ENCODE measurements around the gene TLE4. TPM values are rescaled to one million over a fixed set of nuclear protein-coding genes. Genes with fewer than 3 reads are reported as not detected.

The TLE4 gene
- total RNA-seq, 3 donors from 2014 or later = 13.4 to 18.9 (median 14.1) TPM

DNA sequence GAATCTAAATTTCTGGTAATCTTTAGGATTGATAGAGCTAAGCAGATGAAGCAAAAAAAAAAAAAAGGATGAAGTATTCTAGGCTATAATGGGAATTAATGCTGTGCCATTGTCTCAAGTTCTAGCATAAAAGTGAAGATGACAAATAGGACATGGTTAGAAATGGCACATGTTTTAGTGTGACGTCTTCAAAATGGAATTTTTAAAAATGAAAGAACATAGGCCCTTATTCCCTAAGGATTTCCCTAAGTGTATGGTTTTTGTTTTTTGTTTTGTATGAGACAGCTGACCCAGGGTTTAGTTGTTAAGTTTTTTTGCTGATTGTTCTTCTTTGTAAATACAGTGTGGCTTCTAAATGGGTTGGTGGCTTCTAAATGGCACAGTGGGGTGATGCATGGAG, 7.1 kb downstream of the TLE4 start:
- H3K27me3 Mint-ChIP-seq (ENCODE audit: low read depth) = no peaks in the 10 kb centered on the region
- ATAC-seq = no peak
- no peak overlapping the region for H3K4me3 Mint-ChIP-seq
- no peaks in the 10 kb centered on the region for H3K9me3 Mint-ChIP-seq
- peaks cover 91% of the 10 kb centered on the region for H3K4me1 Mint-ChIP-seq (ENCODE audit: low read depth)
- no peak for DNase-seq
- peaks cover 4% of the 10 kb centered on the region for H3K36me3 Mint-ChIP-seq (ENCODE audit: insufficient read depth)

DNA sequence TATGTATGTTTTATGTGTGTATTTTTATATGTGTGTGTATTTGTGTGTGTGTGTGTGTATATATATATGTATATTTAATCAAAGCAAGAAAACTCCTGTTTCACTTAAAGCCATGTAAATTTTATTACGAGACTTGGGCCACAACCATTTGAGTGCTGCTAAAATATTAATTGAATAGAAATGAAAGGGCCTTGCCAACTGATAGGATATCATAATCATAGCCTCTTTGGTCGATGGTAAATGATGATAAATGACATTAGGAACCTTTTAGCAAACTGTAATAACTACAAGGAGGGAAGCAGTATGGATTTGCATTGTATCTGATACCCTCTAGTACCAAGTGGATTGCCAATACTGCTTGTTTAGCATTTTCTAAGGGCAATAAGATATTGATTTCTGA, 7.9 kb downstream of the TLE4 start:
- ATAC-seq (no peak), DNase-seq (no peak)
- Mint-ChIP-seq H3K9me3 (no peaks in the 10 kb centered on the region), H3K27me3 (ENCODE audit: low read depth) (no peaks in the 10 kb centered on the region), H3K36me3 (ENCODE audit: insufficient read depth) (peaks cover 4% of the 10 kb centered on the region), H3K4me1 (ENCODE audit: low read depth) (peaks cover 91% of the 10 kb centered on the region), H3K4me3 (no peak overlapping the region)

DNA sequence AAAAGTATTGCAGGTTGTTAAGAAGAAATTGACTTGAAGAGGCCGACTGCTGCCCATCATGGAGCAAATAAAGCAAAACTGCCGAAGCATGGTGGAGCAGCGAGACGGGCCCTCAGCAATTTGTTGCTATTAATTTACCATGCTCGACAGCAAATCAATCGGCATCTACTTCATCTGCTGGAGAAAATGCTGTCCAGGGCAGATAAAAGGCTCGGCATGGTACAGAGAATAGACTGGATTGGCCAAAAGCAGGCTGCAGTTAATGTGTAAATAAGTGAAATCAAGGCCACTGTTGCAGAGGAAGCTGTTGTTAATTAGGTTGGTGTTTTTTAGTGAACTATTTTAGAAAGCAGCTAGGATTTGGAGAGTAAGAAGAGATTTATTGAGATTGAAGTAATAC, 8.3 kb downstream of the TLE4 start:
- DNase-seq = no peak
- H3K9me3 Mint-ChIP-seq = no peaks in the 10 kb centered on the region
- no peak overlapping the region for H3K4me3 Mint-ChIP-seq
- no peak for ATAC-seq
- H3K27me3 Mint-ChIP-seq (ENCODE audit: low read depth) = no peaks in the 10 kb centered on the region
- peaks cover 4% of the 10 kb centered on the region for H3K36me3 Mint-ChIP-seq (ENCODE audit: insufficient read depth)
- peaks cover 92% of the 10 kb centered on the region for H3K4me1 Mint-ChIP-seq (ENCODE audit: low read depth)

DNA sequence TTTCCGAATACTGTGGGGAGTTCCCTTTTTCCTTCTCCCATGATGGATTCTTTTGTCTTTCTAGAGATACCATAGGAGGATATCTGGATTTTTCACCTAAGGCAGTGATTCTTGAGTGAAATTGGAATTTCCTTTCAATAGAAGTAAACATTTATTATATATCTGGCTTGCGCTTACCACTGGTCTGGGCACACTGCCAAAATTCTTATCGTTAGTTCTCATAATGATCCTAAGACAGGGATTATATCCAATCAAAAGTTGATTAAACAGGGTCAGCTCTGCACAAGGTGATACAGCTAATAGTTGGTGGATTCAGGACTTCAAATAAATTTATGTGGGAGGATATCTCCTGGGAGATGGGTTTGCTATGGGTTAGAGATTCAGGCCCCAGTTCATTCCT, 9.6 kb downstream of the TLE4 start:
- no peaks in the 10 kb centered on the region for H3K27me3 Mint-ChIP-seq (ENCODE audit: low read depth)
- ATAC-seq = peak in 1 of 2 donors; percentile 1

DNA sequence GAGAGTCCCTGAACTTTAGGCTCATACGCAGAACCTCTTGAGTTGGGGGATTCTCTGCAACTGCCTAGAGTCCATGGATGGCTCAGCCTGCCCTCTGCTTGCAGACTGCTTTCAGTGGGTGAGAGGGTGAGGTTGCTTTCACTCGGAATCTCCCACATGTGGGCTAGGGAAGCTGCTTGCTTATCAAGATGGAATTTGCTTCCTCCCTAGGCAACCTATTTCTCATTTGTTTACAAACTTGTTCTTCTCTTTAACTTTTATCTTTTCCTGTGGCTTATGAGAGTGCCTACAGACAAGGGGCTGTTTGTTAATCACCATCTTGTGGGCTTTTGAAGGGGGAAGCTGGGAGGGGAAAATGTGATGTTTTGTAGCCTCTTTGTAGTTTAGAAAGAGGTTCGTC, 10.0 kb downstream of the TLE4 start:
- H3K4me3 Mint-ChIP-seq = peak overlapping the region; percentile 62
- H3K9me3 Mint-ChIP-seq = no peaks in the 10 kb centered on the region
- H3K36me3 Mint-ChIP-seq (ENCODE audit: insufficient read depth) = peaks cover 5% of the 10 kb centered on the region
- peaks cover 84% of the 10 kb centered on the region for H3K4me1 Mint-ChIP-seq (ENCODE audit: low read depth)
- ATAC-seq = peak; percentile 72 to 79
- no peaks in the 10 kb centered on the region for H3K27me3 Mint-ChIP-seq (ENCODE audit: low read depth)
- no peak for DNase-seq

More for the DNA sequence above, 9.6 kb downstream of the TLE4 start:
- DNase-seq = no peak
- Mint-ChIP-seq H3K4me1 (ENCODE audit: low read depth) (peaks cover 87% of the 10 kb centered on the region), H3K9me3 (no peaks in the 10 kb centered on the region), H3K36me3 (ENCODE audit: insufficient read depth) (peaks cover 5% of the 10 kb centered on the region), H3K4me3 (peak overlapping the region; percentile 62)

DNA sequence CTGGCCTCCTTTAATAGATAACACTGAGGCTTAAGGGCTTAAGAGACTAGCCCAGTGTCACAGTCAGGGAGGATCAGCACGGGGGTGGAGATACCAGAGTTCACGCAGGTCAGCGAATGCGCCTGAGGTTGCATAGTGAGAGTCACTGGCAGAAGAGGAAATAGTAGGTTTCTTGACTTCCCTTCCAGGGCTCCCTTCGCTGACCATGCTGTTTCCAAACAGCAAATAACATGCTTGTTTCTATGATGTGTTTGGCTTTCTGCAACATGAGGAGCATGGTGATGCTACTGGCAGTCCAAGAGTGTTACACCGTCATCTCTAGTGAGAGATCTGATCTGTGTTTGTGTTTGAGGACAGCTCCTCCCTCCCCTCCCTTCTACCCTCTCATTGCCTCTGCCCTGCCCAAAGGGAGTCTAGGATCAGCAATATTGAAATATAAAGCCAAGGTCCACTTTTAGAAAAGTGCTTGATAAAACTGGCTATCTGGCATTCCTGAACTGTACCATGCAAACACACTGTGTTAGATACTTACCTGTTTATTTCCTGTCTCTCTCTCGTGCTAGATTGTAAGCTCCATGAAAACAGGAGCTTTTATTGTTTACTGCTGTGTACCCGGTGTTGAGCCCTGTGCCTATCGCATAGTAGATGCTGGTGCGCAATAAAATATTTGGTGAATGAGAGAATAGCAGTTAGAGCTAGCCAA, 12.3 kb downstream of the TLE4 start:
- Mint-ChIP-seq H3K9me3 (no peaks in the 10 kb centered on the region), H3K4me1 (ENCODE audit: low read depth) (peaks cover 76% of the 10 kb centered on the region), H3K4me3 (peak overlapping the region; percentile 3), H3K27me3 (ENCODE audit: low read depth) (no peaks in the 10 kb centered on the region), H3K36me3 (ENCODE audit: insufficient read depth) (peaks cover 15% of the 10 kb centered on the region)
- ATAC-seq = peak; percentile 55 to 57
- DNase-seq = no peak

DNA sequence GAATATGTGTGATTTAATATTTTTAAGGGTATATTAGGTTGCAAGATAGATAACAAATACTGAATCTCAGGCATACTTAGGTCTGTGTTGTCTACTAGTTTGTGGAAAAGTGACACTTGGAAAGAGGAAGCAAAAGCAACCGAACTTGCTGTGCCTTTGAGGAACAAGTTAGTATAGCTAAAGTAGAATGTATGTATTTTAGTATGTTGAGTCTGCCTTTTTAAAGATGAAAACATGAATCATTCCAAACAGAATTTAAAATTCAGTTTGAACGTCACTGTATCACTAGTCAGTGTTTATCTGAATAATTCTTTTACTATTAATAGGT, 12.9 kb downstream of the TLE4 start:
- peak overlapping the region; percentile 3 for H3K4me3 Mint-ChIP-seq
- H3K27me3 Mint-ChIP-seq (ENCODE audit: low read depth) = no peaks in the 10 kb centered on the region
- H3K9me3 Mint-ChIP-seq = no peaks in the 10 kb centered on the region
- H3K4me1 Mint-ChIP-seq (ENCODE audit: low read depth) = peaks cover 73% of the 10 kb centered on the region
- peaks cover 13% of the 10 kb centered on the region for H3K36me3 Mint-ChIP-seq (ENCODE audit: insufficient read depth)
- ATAC-seq (no peak), DNase-seq (no peak)

DNA sequence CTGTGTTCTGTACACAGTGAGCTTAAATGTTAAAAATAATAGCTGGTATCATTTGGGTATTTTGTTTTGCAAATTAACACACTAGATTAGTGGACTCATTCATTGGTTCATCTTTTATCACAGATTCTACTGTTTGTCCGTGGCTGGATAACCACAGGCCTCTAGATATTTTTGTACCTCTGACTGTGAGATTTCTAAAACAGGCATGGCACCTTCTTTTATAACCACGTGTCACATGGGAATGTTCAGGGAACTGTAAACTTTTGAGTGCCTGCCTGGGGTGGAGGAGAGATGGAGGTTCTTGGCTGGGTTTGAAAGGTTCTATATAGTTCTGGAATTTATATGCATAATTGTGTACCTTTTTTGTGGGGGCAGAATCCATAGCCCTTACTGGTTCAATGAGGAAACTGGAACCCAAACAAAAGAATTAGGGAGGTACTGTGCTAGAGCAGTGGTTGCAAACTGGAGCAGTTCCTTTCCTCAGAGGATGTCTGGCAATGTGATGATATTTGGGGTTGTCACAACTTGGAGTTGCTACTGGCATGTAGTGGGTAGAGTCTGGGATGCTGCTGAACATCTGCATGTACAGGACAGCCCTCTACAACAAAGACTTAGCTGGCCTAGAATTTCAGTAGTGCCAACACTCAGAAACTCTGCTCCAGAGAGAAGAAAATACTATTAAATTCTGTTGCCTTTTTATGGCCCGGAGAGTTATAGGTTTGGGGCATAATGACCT, 16.9 kb downstream of the TLE4 start:
- Mint-ChIP-seq H3K36me3 (ENCODE audit: insufficient read depth) (peaks cover 13% of the 10 kb centered on the region), H3K9me3 (no peaks in the 10 kb centered on the region), H3K4me3 (no peak overlapping the region), H3K4me1 (ENCODE audit: low read depth) (peaks cover 65% of the 10 kb centered on the region), H3K27me3 (ENCODE audit: low read depth) (no peaks in the 10 kb centered on the region)
- no peak for DNase-seq
- no peak for ATAC-seq

DNA sequence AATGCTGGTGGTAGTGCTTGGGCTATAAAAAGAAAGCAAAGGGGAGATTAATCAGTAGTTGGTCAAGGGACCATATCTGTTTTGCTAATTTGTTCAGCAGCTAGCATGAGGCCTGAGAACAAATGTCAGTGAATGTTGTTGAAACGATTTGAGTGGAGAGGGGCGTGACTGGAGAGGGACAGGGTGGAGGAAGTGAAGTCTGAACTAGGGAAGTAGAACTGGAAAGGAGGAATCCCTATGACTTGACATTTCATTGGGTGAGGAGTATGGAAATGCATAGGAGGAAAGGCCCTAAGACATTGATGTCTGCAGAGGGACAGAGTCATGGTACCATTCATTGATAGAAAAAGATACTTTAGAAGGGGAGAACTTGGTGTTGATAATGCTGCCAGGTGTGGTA, 19.7 kb downstream of the TLE4 start:
- H3K36me3 Mint-ChIP-seq (ENCODE audit: insufficient read depth) = peaks cover 11% of the 10 kb centered on the region
- DNase-seq = no peak
- no peak overlapping the region for H3K4me3 Mint-ChIP-seq
- peaks cover 61% of the 10 kb centered on the region for H3K4me1 Mint-ChIP-seq (ENCODE audit: low read depth)
- ATAC-seq = no peak
- no peaks in the 10 kb centered on the region for H3K27me3 Mint-ChIP-seq (ENCODE audit: low read depth)
- no peaks in the 10 kb centered on the region for H3K9me3 Mint-ChIP-seq

DNA sequence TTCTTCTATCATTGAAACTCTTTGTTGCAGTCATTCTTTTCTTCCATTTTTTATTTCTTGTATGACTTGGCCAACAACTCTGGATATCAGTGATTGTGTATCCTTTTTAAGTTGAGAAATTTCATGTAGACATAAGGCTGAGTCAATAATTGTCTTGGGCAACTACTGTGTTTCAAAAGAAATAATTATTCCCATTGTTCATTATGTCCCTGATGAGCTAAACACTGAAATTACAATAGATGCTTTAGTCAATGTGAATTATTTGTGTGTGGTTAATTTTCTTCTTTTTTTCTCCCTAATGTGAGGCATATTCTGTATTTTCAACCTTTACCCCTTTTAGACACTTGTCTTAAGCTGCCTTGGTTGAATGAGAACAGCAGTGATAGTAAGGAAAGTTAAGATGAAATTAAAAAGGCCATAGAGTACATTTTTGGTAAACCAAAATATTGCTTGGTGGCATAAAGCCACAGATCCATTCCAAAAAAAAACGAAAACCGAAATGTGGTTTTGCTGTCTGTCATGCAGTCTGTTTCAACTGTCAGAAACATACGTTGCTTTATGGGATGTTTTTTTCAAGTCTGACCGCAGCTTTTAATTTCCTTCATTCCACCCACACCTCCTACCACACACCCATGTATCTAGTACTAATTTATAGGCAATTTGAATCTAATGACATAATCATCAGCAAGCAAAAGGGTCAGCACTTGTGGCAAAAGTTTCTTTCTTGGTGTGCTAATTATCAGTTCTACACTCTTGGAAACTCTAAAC, 21.1 kb downstream of the TLE4 start:
- Mint-ChIP-seq H3K9me3 (no peaks in the 10 kb centered on the region), H3K4me1 (ENCODE audit: low read depth) (peaks cover 63% of the 10 kb centered on the region), H3K4me3 (peak overlapping the region; percentile 51), H3K36me3 (ENCODE audit: insufficient read depth) (peaks cover 6% of the 10 kb centered on the region), H3K27me3 (ENCODE audit: low read depth) (no peaks in the 10 kb centered on the region)
- DNase-seq (no peak), ATAC-seq (peak; percentile 70 to 82)

DNA sequence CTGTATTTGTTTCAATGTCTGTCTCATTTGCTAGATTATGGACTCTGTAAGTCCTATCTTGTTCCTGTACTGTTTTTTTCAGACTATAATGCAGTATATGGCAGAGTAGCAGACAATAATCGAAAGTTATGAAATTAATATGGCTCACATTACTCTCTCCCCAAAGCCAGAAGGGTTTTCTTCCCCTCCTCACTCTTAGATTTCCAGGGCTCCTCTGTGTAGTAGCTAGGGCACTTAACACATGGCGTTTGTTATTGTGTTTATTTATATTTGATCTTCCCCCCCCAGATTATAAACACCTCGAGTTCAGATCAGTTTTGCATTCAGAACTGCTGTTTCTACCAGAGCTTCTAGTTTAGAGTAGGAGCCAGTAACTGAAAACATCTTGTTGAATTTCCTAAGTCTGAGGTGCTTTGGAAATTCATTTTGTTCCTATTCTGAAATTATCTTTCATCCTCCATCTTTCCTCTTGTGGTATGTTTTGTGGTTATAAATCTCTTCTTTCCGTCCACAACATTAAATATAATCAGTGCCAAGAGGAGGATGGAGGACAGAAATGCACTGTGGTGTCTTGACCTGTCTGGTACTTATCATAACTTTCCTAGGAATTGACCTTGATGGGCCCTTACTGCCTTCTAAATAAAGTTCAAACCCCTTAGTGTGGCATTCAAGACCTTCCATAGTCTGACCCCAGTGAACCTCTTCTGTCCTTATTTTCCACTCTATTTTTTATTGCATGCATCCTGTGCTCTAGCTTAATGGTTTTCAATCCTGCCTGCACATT, 27.0 kb downstream of the TLE4 start:
- Mint-ChIP-seq H3K9me3 (peaks cover 6% of the 10 kb centered on the region), H3K4me1 (ENCODE audit: low read depth) (peaks cover 49% of the 10 kb centered on the region), H3K27me3 (ENCODE audit: low read depth) (no peaks in the 10 kb centered on the region), H3K4me3 (no peak overlapping the region), H3K36me3 (ENCODE audit: insufficient read depth) (peaks cover 12% of the 10 kb centered on the region)
- no peak for DNase-seq
- no peak for ATAC-seq

DNA sequence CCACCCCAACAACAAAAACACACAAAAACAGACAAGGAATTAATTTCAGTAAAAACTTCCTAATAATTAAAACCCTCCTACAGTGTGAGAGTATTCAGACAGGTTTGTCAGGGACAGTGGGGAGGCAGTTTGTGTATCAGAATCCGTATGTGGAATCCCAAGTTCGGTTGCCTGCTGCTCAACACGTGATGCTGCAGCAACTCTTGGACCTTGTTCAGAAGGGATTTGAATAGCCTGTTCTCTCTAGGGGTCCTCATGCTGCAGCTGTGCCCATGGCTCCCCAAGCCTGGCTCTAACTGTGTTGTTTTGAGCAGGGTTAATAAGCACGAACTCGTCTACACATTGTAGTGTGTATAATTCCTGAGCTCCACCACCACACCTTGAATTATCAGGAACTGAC, 28.7 kb downstream of the TLE4 start:
- no peak for ATAC-seq
- H3K9me3 Mint-ChIP-seq = peaks cover 6% of the 10 kb centered on the region

DNA sequence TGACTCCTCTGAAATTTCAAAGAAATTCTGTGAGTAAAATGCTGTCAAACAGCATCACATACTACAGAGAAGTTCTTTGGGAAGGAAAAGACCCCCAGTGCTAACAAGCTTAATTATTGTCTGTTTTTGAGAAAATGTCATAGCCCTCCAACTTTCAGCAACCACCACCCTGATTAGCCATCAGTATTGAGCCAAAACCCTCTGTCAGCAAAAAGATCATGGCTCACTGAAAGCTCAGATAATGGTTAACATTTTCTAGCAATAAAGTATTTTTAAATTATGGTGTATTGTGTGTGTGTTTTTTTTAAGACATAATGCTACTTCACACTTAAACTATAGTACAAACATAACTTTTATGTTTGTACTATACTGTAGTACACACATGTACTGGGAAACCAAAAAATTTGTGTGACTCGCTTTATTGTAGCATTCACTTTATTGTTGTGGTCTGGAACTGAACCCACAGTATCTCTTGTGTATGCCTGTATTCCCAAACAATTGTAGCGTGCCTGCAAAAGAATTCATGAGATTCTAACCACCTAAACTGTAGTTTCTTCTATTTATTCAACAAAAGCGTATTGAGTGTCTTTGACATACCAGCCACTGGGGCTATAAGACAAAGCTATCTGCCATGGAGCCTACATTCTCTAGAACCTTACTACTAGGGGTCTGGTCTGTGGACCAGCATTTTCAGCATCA, 31.6 kb downstream of the TLE4 start:
- Mint-ChIP-seq H3K36me3 (ENCODE audit: insufficient read depth) (peaks cover 23% of the 10 kb centered on the region), H3K4me1 (ENCODE audit: low read depth) (peaks cover 39% of the 10 kb centered on the region)
- ATAC-seq = no peak

More for the DNA sequence above, 28.7 kb downstream of the TLE4 start:
- DNase-seq = no peak
- Mint-ChIP-seq H3K36me3 (ENCODE audit: insufficient read depth) (peaks cover 12% of the 10 kb centered on the region), H3K27me3 (ENCODE audit: low read depth) (no peaks in the 10 kb centered on the region), H3K4me3 (no peak overlapping the region), H3K4me1 (ENCODE audit: low read depth) (peaks cover 37% of the 10 kb centered on the region)

More for the DNA sequence above, 31.6 kb downstream of the TLE4 start:
- DNase-seq = no peak
- H3K27me3 Mint-ChIP-seq (ENCODE audit: low read depth) = no peaks in the 10 kb centered on the region
- no peak overlapping the region for H3K4me3 Mint-ChIP-seq
- H3K9me3 Mint-ChIP-seq = peaks cover 6% of the 10 kb centered on the region
